Measurements from ENCODE around the gene CPS1.

- no peak for TF ChIP-seq ZNF263 (CRISPR knock-in tag; IDR thresholded peaks at IDR 0.05; ENCODE audit: low read depth)
- no peak for TF ChIP-seq NFE2L1 (CRISPR knock-in tag; IDR thresholded peaks at IDR 0.05)
- no peak for TF ChIP-seq CBFB (CRISPR knock-in tag; IDR thresholded peaks at IDR 0.05; ENCODE audit: low read depth)
- TF ChIP-seq ATF2 (CRISPR knock-in tag; IDR thresholded peaks at IDR 0.05; ENCODE audit: borderline replicate concordance, low read depth) = no peak
- TF ChIP-seq MAX (CRISPR knock-in tag; IDR thresholded peaks at IDR 0.05) = no peak
- TF ChIP-seq ZNF138 (CRISPR knock-in tag; conservative IDR thresholded peaks at IDR 0.05) = no peak
- TF ChIP-seq SP1 (CRISPR knock-in tag; conservative IDR thresholded peaks at IDR 0.05) = no peak
- no peak for TF ChIP-seq CTCF (IDR thresholded peaks at IDR 0.05)
- no peak for TF ChIP-seq ATF3 (CRISPR knock-in tag; conservative IDR thresholded peaks at IDR 0.05)
- TF ChIP-seq USF1 (CRISPR knock-in tag; IDR thresholded peaks at IDR 0.05) = no peak
- no peak for TF ChIP-seq PRDM15 (CRISPR knock-in tag; IDR thresholded peaks at IDR 0.05)
- no peak for TF ChIP-seq KAT7 (CRISPR knock-in tag; IDR thresholded peaks at IDR 0.05; ENCODE audit: borderline replicate concordance)
- no peak for TF ChIP-seq NR3C1 (CRISPR knock-in tag; conservative IDR thresholded peaks at IDR 0.05; ENCODE audit: low read depth)
- TF ChIP-seq NFATC4 (CRISPR knock-in tag; IDR thresholded peaks at IDR 0.05) = no peak
Measured at GRCh38 chr2:210544007-210544590, 12.3 kb upstream of the CPS1 start.
